GM12872 (cell line): ENCODE measurements around the gene BBS4.

Experiments used
- TF ChIP-seq, protein P1 (sequence below): IDR thresholded peaks from 3 replicates; pipeline ENCODE4 v1.5.1; 2011; ENCODE audit warnings: low read depth, mild to moderate bottlenecking, low read length, moderate library complexity; ENCODE audit not compliant: insufficient read depth

The BBS4 gene

GRCh38 chr15:72724028-72724427 lies 38.0 kb downstream of the BBS4 start:
- TF ChIP-seq, protein P1, sequence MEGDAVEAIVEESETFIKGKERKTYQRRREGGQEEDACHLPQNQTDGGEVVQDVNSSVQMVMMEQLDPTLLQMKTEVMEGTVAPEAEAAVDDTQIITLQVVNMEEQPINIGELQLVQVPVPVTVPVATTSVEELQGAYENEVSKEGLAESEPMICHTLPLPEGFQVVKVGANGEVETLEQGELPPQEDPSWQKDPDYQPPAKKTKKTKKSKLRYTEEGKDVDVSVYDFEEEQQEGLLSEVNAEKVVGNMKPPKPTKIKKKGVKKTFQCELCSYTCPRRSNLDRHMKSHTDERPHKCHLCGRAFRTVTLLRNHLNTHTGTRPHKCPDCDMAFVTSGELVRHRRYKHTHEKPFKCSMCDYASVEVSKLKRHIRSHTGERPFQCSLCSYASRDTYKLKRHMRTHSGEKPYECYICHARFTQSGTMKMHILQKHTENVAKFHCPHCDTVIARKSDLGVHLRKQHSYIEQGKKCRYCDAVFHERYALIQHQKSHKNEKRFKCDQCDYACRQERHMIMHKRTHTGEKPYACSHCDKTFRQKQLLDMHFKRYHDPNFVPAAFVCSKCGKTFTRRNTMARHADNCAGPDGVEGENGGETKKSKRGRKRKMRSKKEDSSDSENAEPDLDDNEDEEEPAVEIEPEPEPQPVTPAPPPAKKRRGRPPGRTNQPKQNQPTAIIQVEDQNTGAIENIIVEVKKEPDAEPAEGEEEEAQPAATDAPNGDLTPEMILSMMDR = no peak

GRCh38 chr15:72725446-72725845 lies 39.4 kb downstream of the BBS4 start:
- TF ChIP-seq, protein P1 = no peak

GRCh38 chr15:72727154-72727553 lies 41.1 kb downstream of the BBS4 start:
- TF ChIP-seq, protein P1 = no peak

DNA sequence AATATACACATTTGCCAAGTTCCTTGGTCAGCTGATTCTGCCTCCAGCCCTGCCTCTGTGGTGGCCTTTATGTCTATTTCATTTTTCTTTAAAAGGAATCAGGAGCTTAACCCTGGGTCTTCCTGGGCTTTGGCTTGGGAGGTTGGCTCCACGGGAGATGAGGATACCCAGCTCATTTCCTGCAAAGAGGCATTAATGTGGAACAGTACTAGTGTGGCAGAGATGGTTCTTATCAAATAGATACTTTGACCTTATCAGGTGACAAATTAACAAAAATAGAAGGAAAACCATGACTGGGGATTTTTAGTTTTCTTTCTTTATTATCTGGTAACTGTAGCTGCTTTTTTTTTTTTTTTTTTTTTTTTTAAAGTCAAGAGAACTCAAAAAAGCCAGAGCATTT lies 42.8 kb downstream of the BBS4 start:
- TF ChIP-seq, protein P1 = no peak

- TF ChIP-seq, protein P1 = no peak
Measured at GRCh38 chr15:72732086-72732485, 46.1 kb downstream of the BBS4 start.

GRCh38 chr15:72732516-72732915 lies 46.5 kb downstream of the BBS4 start:
- TF ChIP-seq, protein P1 = no peak

DNA sequence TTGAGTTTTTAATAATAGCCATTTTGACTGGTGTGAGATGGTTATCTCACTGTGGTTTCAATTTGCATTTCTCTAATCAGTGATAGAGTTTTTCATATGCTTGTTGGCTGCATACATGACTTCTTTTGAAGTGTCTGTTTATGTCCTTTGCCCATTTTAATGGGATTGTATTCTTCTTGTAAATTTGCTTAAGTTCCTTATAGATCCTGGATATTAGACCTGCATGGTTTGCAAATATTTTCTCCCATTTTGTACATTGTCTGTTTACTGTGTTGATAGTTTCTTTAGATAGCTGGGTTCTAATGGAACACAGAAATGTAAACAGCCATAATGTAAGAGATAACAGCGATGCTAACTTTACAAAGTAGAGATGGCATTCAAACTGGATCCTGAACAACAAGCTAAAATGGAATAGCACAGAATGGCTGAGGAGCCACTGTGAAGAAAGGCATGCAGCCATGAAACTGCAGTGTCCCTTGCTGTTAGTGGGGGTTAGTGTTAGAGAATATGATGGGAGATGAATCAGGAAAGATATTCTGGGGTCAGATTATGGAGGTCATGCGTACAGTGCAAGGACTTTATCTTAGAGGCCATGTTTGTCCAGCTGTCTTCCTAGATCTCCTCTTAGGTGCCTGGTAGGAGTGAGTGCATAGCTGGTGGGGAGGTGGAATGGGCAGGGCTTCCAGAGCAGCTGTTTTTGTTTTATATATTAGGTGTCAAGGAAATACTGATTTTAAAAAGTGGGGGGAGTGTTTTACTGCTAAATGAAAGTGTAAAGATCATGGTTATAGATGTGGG lies 48.1 kb downstream of the BBS4 start:
- TF ChIP-seq, protein P1 = no peak
